ENCODE data around the gene MRLN. TPM values are rescaled to one million over a fixed set of nuclear protein-coding genes. Genes with fewer than 3 reads are reported as not detected.

The MRLN gene
- total and polyA plus RNA-seq, 2 of the 4 experiments (the other 2 are of a cell fraction), result not detected

GRCh38 chr10:59741048-59741447 is 12.2 kb downstream of the MRLN start:
- no peak overlapping the region for H2AFZ ChIP-seq (replicated peaks; ENCODE audit: low read length, poor library complexity)
- H3K27me3 ChIP-seq (ENCODE audit: control insufficient read depth, insufficient read depth, low read length), result no peaks in the 10 kb centered on the region; the same call in 1 of the 2 replicates
- H4K5ac ChIP-seq (ENCODE audit: low read depth, low read length), result no peak overlapping the region
- no peak overlapping the region for H3K18ac ChIP-seq (ENCODE audit: low read depth, low read length)
- no peak overlapping the region for H2BK120ac ChIP-seq (ENCODE audit: low read depth, low read length)
- H3K23ac ChIP-seq (ENCODE audit: low read depth, low read length), result no peak overlapping the region
- in situ Hi-C loops (cut with MboI; ENCODE audit: low sequenced_read_pairs) (no loop called here), intact Hi-C loops (cut with micrococcal nuclease) (no loop called here), dilution Hi-C loops (cut with HindIII; ENCODE audit: low sequenced_read_pairs, unreplicated experiment) (no loop called here)
- H3K79me1 ChIP-seq (ENCODE audit: low read depth in 1 of 2, low read length in 2 of 2), result no peaks in the 10 kb centered on the region
- no peak overlapping the region for H3K9ac ChIP-seq (ENCODE audit: low read depth, low read length)
- ATAC-seq (ENCODE audit: low read depth) (no peak), DNase-seq (no peak)
- H3K14ac ChIP-seq (replicated peaks; ENCODE audit: low read depth, low read length), result no peak overlapping the region
- H3K4ac ChIP-seq (ENCODE audit: low read depth, low read length), result no peak overlapping the region
- TF ChIP-seq MXI1 (IDR thresholded peaks at IDR 0.05; ENCODE audit: borderline replicate concordance, low read depth, low read length) (no peak), MAZ (IDR thresholded peaks at IDR 0.05; ENCODE audit: borderline replicate concordance, low read depth, low read length) (no peak), RFX5 (IDR thresholded peaks at IDR 0.05; ENCODE audit: low read depth, low read length) (no peak), RAD21 (IDR thresholded peaks at IDR 0.05; ENCODE audit: low read length) (no peak), USF2 (IDR thresholded peaks at IDR 0.05; ENCODE audit: low read depth, low read length) (no peak), CEBPB (IDR thresholded peaks at IDR 0.05; ENCODE audit: low read depth, low read length) (no peak), MAFK (IDR thresholded peaks at IDR 0.05; ENCODE audit: low read depth, low read length) (no peak), SMC3 (IDR thresholded peaks at IDR 0.05; ENCODE audit: low read depth, low read length) (no peak), BHLHE40 (IDR thresholded peaks at IDR 0.05; ENCODE audit: low read depth, low read length) (no peak), RCOR1 (IDR thresholded peaks at IDR 0.05; ENCODE audit: insufficient replicate concordance, low read length) (no peak), CTCF (conservative IDR thresholded peaks at IDR 0.05; ENCODE audit: low read depth, low read length) (no peak), CHD1 (IDR thresholded peaks at IDR 0.05; ENCODE audit: low read depth, low read length) (no peak), ELK1 (IDR thresholded peaks at IDR 0.05; ENCODE audit: borderline replicate concordance, low read depth, low read length) (no peak), NFE2L2 (IDR thresholded peaks at IDR 0.05; ENCODE audit: low read depth, low read length) (no peak), POLR2A (IDR thresholded peaks at IDR 0.05; ENCODE audit: low read depth, low read length) (no peak)
- H2BK15ac ChIP-seq (ENCODE audit: low read depth, low read length), result no peak overlapping the region
- no peaks in the 10 kb centered on the region for H3K4me1 ChIP-seq (ENCODE audit: control insufficient read depth, insufficient read depth, low read length)
- BruUV-seq (replicated peaks), result no TSS peak
- no peaks in the 10 kb centered on the region for H3K36me3 ChIP-seq (ENCODE audit: control insufficient read depth, insufficient read depth, low read length)
- no peak overlapping the region for H2AK9ac ChIP-seq (replicated peaks; ENCODE audit: low read depth, low read length, poor library complexity)
- H3K9me3 ChIP-seq (ENCODE audit: control insufficient read depth, insufficient read depth, low read length), result no peaks in the 10 kb centered on the region
- no peak overlapping the region for H4K8ac ChIP-seq (ENCODE audit: low read depth in 2 of 2, low read length in 2 of 2)
- no peak overlapping the region for H4K91ac ChIP-seq (ENCODE audit: insufficient read depth, low read depth, low read length)
- H2BK5ac ChIP-seq (ENCODE audit: low read depth, low read length, poor library complexity, severe bottlenecking), result no peak overlapping the region
- no peaks in the 10 kb centered on the region for H4K20me1 ChIP-seq (ENCODE audit: insufficient read depth, low read length)
- no peak overlapping the region for H3K4me3 ChIP-seq (ENCODE audit: insufficient read depth, low read depth, low read length)
- POLR2A ChIA-PET (ENCODE audit: unreplicated experiment), result no interaction called here
- H2BK20ac ChIP-seq (ENCODE audit: low read depth, low read length), result no peak overlapping the region
- H3K9me1 ChIP-seq (ENCODE audit: insufficient read depth, low read length), result no peaks in the 10 kb centered on the region
- no peak overlapping the region for H3K56ac ChIP-seq (ENCODE audit: extremely low read depth, insufficient read depth, low read length)
- CTCF ChIA-PET, result no interaction called here
- H2AK5ac ChIP-seq (ENCODE audit: low read depth, low read length), result no peak overlapping the region
- no peak overlapping the region for H3K4me2 ChIP-seq (ENCODE audit: low read depth, low read length)
- no peak overlapping the region for H3K27ac ChIP-seq (ENCODE audit: insufficient read depth, low read length)
